Measurements from ENCODE around the gene IGLL5. TPM values are rescaled to one million over a fixed set of nuclear protein-coding genes. Genes with fewer than 3 reads are reported as not detected.

The IGLL5 gene
- total RNA-seq, 1 donor from 2014 or later: 0.62 TPM

DNA sequence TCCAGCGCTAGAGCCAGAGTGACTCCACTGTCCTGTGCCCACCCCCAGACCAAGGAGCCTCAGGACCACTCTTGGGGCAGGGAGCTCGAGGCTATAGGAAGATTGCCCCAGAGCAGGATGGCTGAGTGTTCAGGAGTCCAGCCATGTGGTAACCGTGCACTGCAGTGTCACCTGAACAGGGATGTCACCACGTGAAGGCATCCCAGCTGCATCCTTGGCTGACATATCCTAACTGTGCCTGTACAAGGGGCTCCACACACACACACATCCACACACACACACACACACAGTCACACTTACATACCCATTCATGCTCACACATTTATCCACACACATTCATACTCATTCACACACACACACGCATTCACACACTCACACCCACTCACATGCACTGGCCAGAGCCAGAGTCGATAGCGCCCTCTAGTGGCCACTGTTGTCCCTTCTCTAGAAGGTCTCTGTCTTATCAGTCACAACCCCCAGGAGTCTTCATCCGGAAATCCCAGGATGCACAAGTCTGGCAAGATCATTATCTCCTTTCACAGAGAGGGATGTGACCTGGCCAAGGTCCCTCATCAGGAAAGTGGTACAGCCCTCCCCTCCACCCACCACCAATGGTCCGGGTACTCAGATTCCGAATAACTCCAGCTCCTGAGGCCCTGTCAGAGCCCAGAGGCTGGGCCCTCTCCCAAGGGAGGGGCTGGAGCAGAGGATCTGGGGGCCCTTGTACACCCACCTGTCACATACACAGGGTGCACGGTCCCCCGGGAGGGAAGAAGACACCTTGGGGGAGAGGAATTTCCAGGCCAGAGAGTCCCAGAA, 55.1 kb downstream of the IGLL5 start:
- intact Hi-C loops (cut with DNase I): no loop called here
- DNase-seq (ENCODE audit: low spot score) (peak; percentile 78), ATAC-seq (peak; percentile 51)

DNA sequence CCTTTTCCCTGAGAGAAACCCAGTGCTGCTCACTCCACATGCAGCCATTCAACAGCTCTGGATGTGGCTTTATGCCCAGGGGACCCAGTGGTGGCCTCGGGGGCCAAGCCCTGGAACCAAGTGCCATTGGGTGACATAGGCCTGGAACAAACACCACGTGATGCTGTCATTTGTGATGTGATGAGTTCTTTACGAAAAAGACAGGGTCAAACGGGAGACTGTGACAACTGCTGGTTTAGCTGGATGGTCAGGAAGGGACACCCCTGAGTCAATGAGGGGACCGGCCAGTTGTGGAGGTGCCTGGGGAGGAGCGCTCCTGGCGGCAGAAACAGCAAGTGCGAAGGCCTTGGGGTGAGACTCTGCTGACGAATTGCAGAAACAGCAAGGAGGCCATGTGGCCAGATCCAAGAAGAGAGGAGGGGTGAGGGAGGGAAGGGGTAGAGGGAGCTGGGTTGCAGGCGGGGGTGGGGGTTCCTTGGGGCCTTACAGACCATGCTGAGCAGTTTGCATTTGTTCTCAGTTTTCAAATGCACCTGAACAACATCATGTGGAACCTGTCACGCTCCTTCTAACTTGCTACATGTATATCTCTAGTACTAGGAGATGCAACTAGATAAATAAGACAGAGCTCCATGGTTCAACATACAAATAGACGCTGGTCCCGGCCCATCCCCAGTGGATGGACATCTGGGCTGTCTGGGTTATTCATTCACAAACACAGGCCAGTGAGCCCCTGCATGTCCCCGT, 56.1 kb downstream of the IGLL5 start:
- intact Hi-C loops (cut with DNase I): no loop called here
- ATAC-seq (no peak), DNase-seq (ENCODE audit: low spot score) (no peak)

DNA sequence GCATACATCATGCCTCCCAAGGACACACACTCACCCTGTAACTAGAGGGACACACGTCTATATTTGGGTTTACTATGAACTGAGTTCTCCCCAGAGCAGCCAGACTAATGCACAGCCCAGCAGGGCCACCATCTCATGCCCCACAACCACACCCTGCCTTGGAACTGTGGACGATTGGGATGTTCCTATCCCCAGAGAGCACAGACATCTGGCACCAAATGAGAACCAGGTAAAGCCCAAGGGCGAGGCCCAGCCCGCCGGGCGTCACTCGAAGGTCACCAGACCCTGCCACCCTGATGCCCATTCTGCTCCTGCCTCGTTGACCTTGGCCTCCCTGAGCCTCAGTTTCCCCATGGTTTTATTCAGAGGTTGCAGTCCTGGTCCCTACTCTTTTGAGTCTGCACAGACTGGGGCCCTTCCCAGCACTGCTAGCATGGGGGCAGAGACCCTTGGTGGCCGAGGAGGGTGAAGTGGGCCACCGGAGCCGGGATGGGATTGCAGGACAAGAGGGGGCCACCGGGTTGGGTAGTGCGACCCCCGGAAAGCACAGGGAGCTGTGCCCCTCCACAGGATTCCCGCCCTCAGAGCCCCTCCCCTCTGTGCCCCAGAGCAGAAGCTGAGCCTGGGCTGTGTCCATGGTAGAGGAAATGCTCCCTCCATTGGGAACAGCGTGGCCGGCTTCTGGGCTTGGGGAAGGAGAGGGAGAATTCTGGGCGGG, 56.8 kb downstream of the IGLL5 start:
- ATAC-seq (no peak), DNase-seq (ENCODE audit: low spot score) (peak; percentile 48)
- intact Hi-C loops (cut with DNase I): no loop called here

DNA sequence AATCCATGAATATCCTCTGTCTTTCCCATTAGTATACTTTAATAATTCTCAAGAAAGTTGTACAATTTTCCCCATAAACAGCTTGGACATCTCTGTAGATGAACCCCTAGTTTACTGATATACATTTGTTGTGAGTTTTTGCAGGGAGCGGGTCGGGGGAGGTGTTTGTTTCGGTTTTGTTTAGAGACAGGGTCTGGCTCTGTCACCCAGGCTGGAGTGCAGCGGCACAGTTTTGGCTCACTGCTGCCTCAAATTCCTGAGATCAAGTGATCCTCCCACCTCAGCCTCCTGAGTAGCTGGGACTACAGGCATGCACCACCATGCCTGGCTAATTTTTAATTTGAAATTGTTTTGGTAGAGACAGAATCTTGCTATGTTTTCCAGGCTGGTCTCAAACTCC, 57.6 kb downstream of the IGLL5 start:
- ATAC-seq (no peak), DNase-seq (ENCODE audit: low spot score) (no peak)
- intact Hi-C loops (cut with DNase I): no loop called here

Small RNA genes within 50 kb of the gene (microRNA-seq; reads per million reads assigned to microRNA genes)
- not detected for gene MIR5571

Other genes starting within 250 kb of the IGLL5 start
- gene GGTLC2, start 243.2 kb upstream of the IGLL5 start, total RNA-seq: not detected
- 22.8 TPM for gene GNAZ, start 182.7 kb downstream of the IGLL5 start, total RNA-seq